Measurements from ENCODE around the gene TBL1Y. TPM values are rescaled to one million over a fixed set of nuclear protein-coding genes. Genes with fewer than 3 reads are reported as not detected.
A peak's percentile ranks its signal among the peaks of the same experiment; 100 is the strongest.

TBL1Y gene
- total RNA-seq, 4 donors from 2014 or later = 0.78 to 5.7 TPM; not detected in 2

DNA sequence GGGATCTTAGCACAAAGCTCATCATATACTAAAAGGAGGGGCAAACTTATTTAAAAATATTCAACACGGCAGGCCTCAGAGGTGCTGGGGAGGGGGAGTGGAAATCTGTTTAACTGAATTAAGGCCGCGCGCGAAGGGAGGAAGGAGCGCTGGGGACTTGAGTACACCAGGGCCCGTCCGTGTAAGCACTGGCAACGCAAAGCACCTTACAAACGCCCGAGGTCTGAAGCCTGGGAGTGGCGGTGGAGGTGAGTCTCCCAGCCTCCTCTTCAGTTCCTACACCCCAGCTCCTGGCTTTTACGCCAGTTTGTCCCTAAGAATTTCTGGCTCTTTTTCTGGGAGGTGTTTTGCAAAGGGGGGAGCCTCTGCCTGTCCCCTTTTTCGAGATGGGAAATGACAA lies 641 bp upstream of the TBL1Y start:
- 1% methylated on average over 14 of the region's 14 CpGs; no CpG with 5 or more reads in 1 of the 2 donors for WGBS, 2 donors
- no peak for DNase-seq (ENCODE audit: low spot score in 2 of 2)
- TF ChIP-seq, protein P1, sequence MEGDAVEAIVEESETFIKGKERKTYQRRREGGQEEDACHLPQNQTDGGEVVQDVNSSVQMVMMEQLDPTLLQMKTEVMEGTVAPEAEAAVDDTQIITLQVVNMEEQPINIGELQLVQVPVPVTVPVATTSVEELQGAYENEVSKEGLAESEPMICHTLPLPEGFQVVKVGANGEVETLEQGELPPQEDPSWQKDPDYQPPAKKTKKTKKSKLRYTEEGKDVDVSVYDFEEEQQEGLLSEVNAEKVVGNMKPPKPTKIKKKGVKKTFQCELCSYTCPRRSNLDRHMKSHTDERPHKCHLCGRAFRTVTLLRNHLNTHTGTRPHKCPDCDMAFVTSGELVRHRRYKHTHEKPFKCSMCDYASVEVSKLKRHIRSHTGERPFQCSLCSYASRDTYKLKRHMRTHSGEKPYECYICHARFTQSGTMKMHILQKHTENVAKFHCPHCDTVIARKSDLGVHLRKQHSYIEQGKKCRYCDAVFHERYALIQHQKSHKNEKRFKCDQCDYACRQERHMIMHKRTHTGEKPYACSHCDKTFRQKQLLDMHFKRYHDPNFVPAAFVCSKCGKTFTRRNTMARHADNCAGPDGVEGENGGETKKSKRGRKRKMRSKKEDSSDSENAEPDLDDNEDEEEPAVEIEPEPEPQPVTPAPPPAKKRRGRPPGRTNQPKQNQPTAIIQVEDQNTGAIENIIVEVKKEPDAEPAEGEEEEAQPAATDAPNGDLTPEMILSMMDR (IDR thresholded peaks at IDR 0.05) = no peak
- TF ChIP-seq EP300 (IDR thresholded peaks at IDR 0.05) (no peak), POLR2A (IDR thresholded peaks at IDR 0.05) (no peak)
- no peaks in the 10 kb centered on the region for H3K27me3 ChIP-seq
- no peaks in the 10 kb centered on the region for H3K9me3 ChIP-seq
- H3K27ac ChIP-seq = no peak overlapping the region
- peak overlapping the region in 1 of 4 donors; percentile 45 for H3K4me3 ChIP-seq
- peaks cover 0 to 16% (median 0%) of the 10 kb centered on the region in 4 donors for H3K4me1 ChIP-seq
- no peaks in the 10 kb centered on the region for H3K36me3 ChIP-seq

DNA sequence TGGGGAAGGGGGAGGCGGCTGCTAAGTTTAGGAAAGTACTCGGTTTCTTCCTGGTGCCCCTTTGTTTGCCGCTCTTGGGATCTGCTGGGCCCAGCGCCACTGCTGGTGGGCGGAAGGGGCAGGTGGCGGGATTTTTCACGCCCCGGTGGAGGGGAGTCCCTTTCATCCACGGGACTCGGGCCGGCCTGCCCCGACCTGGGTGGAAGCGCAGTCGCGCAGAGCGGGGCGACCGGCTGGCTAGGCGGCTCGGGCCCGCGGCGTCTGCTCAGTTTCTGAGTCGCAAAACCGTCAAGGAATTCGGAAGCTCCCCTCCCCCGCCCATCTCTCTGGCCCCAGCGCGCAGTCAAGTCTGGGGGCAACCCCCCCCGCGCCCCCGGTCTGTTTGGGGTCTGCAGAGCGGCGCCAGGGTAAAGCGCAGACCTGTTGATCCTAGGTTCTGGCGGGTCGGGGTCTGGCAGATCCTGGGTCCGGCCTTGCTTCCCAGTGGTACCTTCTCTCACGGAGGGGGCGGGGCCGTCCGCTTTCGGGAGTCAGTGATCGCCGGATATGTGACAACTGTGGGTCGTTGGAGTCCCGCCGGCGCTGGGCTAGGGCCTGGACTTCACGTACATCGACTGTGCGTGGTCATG lies 870 bp downstream of the TBL1Y start, which contains the start of gene AMELY:
Gene AMELY, minus strand, starts transcription at position 500 of the 629 bp plus-strand sequence. CDS start 39,144 bp downstream, outside the sequence.
- no peaks in the 10 kb centered on the region for H3K27me3 ChIP-seq
- no peak for DNase-seq (ENCODE audit: low spot score in 2 of 2)
- peak within 1 kb of the TSS in 2 of 4 donors; percentile 15 to 45 for H3K4me3 ChIP-seq
- peaks cover 0 to 16% (median 0%) of the 10 kb centered on the region in 4 donors for H3K4me1 ChIP-seq
- no peaks in the 10 kb centered on the region for H3K9me3 ChIP-seq
- H3K27ac ChIP-seq = no peak within 1 kb of the TSS
- H3K36me3 ChIP-seq = no peaks in the 10 kb centered on the region
- WGBS, 2 donors = 0% methylated on average over 2 of the region's 52 CpGs; no CpG with 5 or more reads in 1 of the 2 donors
- TF ChIP-seq POLR2A (IDR thresholded peaks at IDR 0.05) = no peak
- TF ChIP-seq EP300 (IDR thresholded peaks at IDR 0.05) = no peak
- TF ChIP-seq, protein P1 (IDR thresholded peaks at IDR 0.05) = no peak

DNA sequence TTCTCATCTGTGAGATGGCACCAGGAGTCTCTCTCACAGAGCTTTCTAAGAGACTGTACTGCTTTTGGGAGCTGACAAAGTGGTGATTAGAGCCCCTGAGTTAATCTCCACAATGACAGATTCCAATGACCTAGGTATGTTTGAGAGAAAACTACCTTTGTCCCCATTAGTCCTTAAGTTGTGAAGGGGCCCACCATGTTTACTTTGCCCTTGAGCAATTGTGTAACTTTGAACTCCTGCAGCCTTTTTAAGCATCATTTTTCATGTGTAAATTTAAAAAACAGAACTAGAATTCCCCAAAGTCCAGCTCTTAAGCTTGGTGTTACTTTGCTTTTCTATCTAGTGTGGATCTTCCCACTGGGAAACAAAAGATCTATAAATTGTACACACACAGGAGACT lies 2.9 kb downstream of the TBL1Y start:
- DNase-seq (ENCODE audit: low spot score in 2 of 2) = no peak
- TF ChIP-seq EP300 (IDR thresholded peaks at IDR 0.05) (no peak), POLR2A (IDR thresholded peaks at IDR 0.05) (no peak)
- TF ChIP-seq, protein P1 (IDR thresholded peaks at IDR 0.05) = no peak

DNA sequence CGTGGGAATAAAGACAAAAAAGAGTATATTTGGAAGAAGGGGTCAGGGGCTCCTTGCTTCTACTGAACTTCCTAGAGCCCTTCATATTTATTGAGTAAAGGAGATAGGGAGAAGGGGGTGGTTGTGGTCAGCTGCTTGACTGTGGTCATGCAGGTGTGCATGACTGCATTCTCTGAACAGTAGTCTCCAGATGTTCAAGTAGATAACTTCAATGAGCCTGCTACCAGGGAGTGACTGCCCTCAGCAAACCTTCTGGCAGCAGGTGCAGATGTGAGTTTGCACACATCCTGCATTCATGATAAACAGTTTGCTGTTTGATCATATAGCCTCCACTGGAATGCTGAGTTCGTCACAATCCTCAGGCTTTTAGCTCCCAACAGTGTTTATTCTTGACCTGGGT lies 10.6 kb downstream of the TBL1Y start:
- Histone ChIP-seq H3K4me3 (no peak overlapping the region), H3K9me3 (no peaks in the 10 kb centered on the region), H3K27ac (no peak overlapping the region), H3K4me1 (no peaks in the 10 kb centered on the region), H3K36me3 (no peaks in the 10 kb centered on the region), H3K27me3 (no peaks in the 10 kb centered on the region)
- WGBS, 2 donors = 62% methylated on average over 2 of the region's 2 CpGs; no CpG with 5 or more reads in 1 of the 2 donors
- TF ChIP-seq EP300 (IDR thresholded peaks at IDR 0.05) (no peak), POLR2A (IDR thresholded peaks at IDR 0.05) (no peak)
- TF ChIP-seq, protein P1 (IDR thresholded peaks at IDR 0.05) = no peak
- DNase-seq (ENCODE audit: low spot score in 2 of 2) = no peak

More for the DNA sequence above, 2.9 kb downstream of the TBL1Y start:
- Histone ChIP-seq H3K4me3 (no peak overlapping the region), H3K27ac (no peak overlapping the region), H3K27me3 (no peaks in the 10 kb centered on the region), H3K36me3 (no peaks in the 10 kb centered on the region), H3K4me1 (peaks cover 0 to 16% (median 0%) of the 10 kb centered on the region in 4 donors), H3K9me3 (no peaks in the 10 kb centered on the region)

DNA sequence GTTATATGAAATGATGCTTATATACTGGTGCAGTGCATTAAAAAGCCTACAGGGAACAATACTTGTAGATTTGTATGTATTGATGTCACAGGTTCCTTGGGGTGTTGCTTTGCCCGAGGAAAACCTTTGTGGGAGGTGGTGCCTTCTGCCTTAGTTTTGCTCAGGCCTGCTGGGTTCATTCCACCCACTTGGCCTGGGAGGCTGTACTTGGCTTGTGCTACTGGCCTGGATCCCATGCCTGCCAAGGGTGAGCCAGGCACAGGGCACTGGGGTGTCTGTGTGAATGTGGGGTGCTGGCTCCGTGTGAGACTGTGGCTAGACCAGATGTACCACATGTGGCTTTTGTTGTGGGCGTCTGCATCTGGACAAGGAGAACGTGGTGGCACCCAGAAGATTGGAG lies 17.8 kb downstream of the TBL1Y start:
- no peaks in the 10 kb centered on the region for H3K4me1 ChIP-seq
- H3K4me3 ChIP-seq = no peak overlapping the region
- TF ChIP-seq EP300 (IDR thresholded peaks at IDR 0.05) (no peak), POLR2A (IDR thresholded peaks at IDR 0.05) (no peak)
- TF ChIP-seq, protein P1 (IDR thresholded peaks at IDR 0.05) = no peak
- no peak for DNase-seq (ENCODE audit: low spot score in 2 of 2)
- no peaks in the 10 kb centered on the region for H3K36me3 ChIP-seq
- no peaks in the 10 kb centered on the region for H3K27me3 ChIP-seq
- H3K27ac ChIP-seq = no peak overlapping the region
- H3K9me3 ChIP-seq = no peaks in the 10 kb centered on the region
- WGBS, 2 donors = 82% methylated on average over 3 of the region's 4 CpGs; no CpG with 5 or more reads in 1 of the 2 donors
